ENCODE results near the gene RAN. TPM values are rescaled to one million over a fixed set of nuclear protein-coding genes. Genes with fewer than 3 reads are reported as not detected.
A peak's percentile ranks its signal among the peaks of the same experiment; 100 is the strongest.
"Not testable (repeated sequence)": the region's sequence is repeated elsewhere in the genome, so short reads cannot be mapped to it uniquely, and the experiment has no call there.

RAN gene
- total RNA-seq, 1 donor from 2014 or later, result 614 TPM

GRCh38 chr12:130862161-130862560, 9.7 kb upstream of the RAN start:
- DNase-seq (ENCODE audit: low read depth), result no peak
- no peak for TF ChIP-seq CTCF (conservative IDR thresholded peaks at IDR 0.05; ENCODE audit: low read depth, low read length)
- H3K4me3 ChIP-seq (ENCODE audit: low read depth, low read length), result no peak overlapping the region

GRCh38 chr12:130862771-130863170, 9.1 kb upstream of the RAN start:
- not testable (repeated sequence) for DNase-seq (ENCODE audit: low read depth); H3K4me3 ChIP-seq (ENCODE audit: low read depth, low read length)

- no peak overlapping the region for H3K4me3 ChIP-seq (ENCODE audit: low read depth, low read length)
- TF ChIP-seq CTCF (conservative IDR thresholded peaks at IDR 0.05; ENCODE audit: low read depth, low read length), result peak; percentile 6
- no peak for DNase-seq (ENCODE audit: low read depth)
These were observed 8.6 kb upstream of the RAN start for GRCh38 chr12:130863298-130863697.

GRCh38 chr12:130868412-130868811, 3.5 kb upstream of the RAN start:
- no peak for DNase-seq (ENCODE audit: low read depth)
- no peak for TF ChIP-seq CTCF (conservative IDR thresholded peaks at IDR 0.05; ENCODE audit: low read depth, low read length)
- no peak overlapping the region for H3K4me3 ChIP-seq (ENCODE audit: low read depth, low read length)

DNA sequence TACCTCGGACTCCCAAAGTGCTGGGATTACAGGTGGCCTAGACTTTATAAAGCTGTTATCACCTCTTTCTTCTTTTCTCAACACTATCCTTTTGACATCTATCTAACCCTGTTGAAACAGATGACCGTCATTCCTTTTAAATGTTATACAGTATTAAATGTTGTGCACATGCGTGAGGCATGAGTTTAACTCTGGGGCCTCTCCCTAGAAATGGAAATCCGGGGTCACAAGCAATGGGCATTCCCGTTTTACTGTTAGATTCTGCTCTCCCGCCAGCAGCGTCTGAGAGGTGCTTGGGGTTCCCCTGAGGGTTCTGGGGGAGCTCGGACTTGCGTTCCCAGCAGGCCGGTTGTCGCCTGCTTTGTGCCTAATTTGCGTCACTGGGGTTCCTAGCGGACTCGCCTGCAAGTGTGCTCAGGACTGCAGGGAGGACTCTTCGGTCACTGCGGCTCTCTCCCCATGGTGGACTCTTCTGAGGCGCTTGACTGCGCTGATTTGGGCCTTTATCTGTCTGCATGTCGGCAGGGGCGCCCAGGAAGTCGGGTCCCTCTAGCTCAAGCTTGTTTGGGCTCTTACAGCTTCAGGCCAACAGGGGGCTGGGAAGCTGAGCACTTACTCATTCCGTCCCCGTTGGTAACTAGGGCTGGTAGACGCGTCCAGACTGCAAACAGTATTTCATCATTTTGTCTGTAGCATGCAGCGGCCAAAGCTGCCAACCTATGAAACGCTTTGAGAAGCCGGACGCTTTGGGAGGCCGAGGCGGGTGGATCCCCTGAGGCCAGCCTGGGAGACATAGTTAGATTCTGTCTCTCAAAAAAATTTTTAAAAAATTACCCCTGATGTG, 1.2 kb upstream of the RAN start:
- H3K4me3 ChIP-seq (ENCODE audit: low read depth, low read length), result peak overlapping the region; percentile 81
- TF ChIP-seq CTCF (conservative IDR thresholded peaks at IDR 0.05; ENCODE audit: low read depth, low read length), result peak; percentile 58
- DNase-seq (ENCODE audit: low read depth), result no peak

DNA sequence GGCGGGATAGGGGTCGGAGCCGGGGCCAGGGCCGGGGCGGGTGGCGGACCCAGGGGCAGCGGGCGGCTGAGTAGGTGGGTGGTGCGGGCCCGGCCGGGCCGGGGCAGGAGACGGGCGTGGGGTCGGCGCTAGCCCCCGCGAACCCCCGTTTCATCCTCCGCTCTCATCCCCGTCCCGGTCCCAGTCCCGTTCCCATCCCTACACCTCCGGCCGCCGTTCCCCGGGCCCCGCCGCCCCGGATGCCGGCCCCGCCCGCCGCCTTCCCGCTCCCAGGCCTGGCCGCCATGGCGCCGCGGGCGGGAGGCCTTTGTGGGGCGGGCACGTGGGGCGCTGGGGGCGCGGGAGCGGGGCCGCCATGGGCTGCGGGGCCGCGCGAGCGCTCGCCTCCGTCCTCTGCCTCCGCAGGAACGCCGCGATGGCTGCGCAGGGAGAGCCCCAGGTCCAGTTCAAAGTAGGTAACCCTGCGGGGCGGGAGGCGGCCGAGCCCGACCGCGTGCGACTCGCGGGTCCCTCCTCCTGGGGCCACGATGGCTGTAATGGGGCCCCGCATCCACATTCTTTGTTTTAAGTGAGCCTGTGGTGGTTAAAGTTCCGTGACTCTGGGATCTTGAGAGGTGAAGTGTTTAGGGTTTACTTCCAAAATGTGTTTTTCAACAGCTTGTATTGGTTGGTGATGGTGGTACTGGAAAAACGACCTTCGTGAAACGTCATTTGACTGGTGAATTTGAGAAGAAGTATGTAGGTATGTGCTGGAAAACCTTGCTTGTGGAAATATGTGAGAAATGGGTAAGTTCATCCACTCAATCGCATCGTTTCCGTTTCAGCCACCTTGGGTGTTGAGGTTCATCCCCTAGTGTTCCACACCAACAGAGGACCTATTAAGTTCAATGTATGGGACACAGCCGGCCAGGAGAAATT, 572 bp downstream of the RAN start:
- H3K4me3 ChIP-seq (ENCODE audit: low read depth, low read length), result peak overlapping the region; percentile 71
- no peak for TF ChIP-seq CTCF (conservative IDR thresholded peaks at IDR 0.05; ENCODE audit: low read depth, low read length)
- no peak for DNase-seq (ENCODE audit: low read depth)

DNA sequence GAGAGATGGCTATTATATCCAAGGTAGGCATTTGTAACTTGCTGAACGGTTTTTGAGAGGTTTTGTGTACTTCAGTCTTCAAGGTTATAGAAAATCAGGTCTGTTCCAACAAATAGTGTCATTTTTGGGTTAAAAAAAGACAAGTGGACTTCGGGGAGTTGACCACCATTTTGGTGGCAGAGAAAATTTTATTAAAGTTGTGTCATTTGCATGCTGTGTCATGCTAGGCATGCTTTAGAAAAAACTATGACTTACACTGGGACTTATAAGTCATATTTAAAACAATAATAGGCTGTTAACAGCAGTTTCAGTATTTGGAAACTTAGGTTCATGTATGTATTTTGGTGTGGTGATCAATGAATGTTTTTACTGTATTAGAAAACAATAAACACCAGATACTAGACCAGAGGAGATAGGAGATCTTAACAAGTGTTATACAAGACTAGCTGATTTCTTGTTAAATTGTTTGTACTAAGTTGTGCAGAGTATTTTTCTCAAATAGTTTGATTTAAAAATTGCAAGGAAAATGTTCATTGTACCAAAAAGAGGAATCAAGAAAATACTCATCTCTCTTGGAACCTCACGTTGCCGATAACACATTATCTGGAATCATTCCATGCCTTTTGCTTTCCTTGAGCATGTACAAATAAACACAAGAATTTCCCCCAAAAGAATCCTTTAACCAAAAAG, 1.4 kb downstream of the RAN start:
- no peak for TF ChIP-seq CTCF (conservative IDR thresholded peaks at IDR 0.05; ENCODE audit: low read depth, low read length)
- no peak for DNase-seq (ENCODE audit: low read depth)
- peak overlapping the region; percentile 71 for H3K4me3 ChIP-seq (ENCODE audit: low read depth, low read length)

Data from epithelial cell of proximal tubule (primary cell).